Measurements from ENCODE around the gene TCF7L1. TPM values are rescaled to one million over a fixed set of nuclear protein-coding genes. Genes with fewer than 3 reads are reported as not detected.

TCF7L1 gene
- total RNA-seq, 1 donor from 2014 or later = 10.3 TPM

- H3K27me3 ChIP-seq = no peaks in the 10 kb centered on the region
- no peak overlapping the region for H3K4me3 ChIP-seq
- TF ChIP-seq CTCF (IDR thresholded peaks at IDR 0.05) = no peak
- H3K4me1 ChIP-seq = peaks cover 5 to 22% of the 10 kb centered on the region in 2 donors
- no peaks in the 10 kb centered on the region for H3K9me3 ChIP-seq
- H3K36me3 ChIP-seq = no peaks in the 10 kb centered on the region
- no peak for DNase-seq (ENCODE audit: low spot score in 2 of 2)
- intact Hi-C loops (cut with DNase I) = no loop called here
- no peak overlapping the region for H3K27ac ChIP-seq
Observed at GRCh38 chr2:85184231-85184630, 51.0 kb downstream of the TCF7L1 start.

- DNase-seq (ENCODE audit: low spot score in 2 of 2) = no peak
- no peaks in the 10 kb centered on the region for H3K36me3 ChIP-seq
- H3K9me3 ChIP-seq = no peaks in the 10 kb centered on the region
- no peak overlapping the region for H3K27ac ChIP-seq
- H3K4me1 ChIP-seq = peaks cover 5 to 16% of the 10 kb centered on the region in 2 donors
- intact Hi-C loops (cut with DNase I) = no loop called here
- no peaks in the 10 kb centered on the region for H3K27me3 ChIP-seq
- H3K4me3 ChIP-seq = no peak overlapping the region
- TF ChIP-seq CTCF (IDR thresholded peaks at IDR 0.05) = no peak
Observed at GRCh38 chr2:85184990-85185389, 51.8 kb downstream of the TCF7L1 start.

- H3K4me1 ChIP-seq = peaks cover 5 to 11% of the 10 kb centered on the region in 2 donors
- H3K9me3 ChIP-seq = no peaks in the 10 kb centered on the region
- no peaks in the 10 kb centered on the region for H3K36me3 ChIP-seq
- no peaks in the 10 kb centered on the region for H3K27me3 ChIP-seq
- no peak overlapping the region for H3K4me3 ChIP-seq
- DNase-seq (ENCODE audit: low spot score in 2 of 2) = no peak
- H3K27ac ChIP-seq = no peak overlapping the region
- intact Hi-C loops (cut with DNase I) = no loop called here
- no peak for TF ChIP-seq CTCF (IDR thresholded peaks at IDR 0.05)
Observed at GRCh38 chr2:85185431-85185940, 52.3 kb downstream of the TCF7L1 start.

- H3K27ac ChIP-seq = no peak overlapping the region
- H3K9me3 ChIP-seq = no peaks in the 10 kb centered on the region
- no peaks in the 10 kb centered on the region for H3K4me1 ChIP-seq
- H3K27me3 ChIP-seq = no peaks in the 10 kb centered on the region
- no peak for TF ChIP-seq CTCF (IDR thresholded peaks at IDR 0.05)
- intact Hi-C loops (cut with DNase I) = no loop called here
- H3K4me3 ChIP-seq = no peak overlapping the region
- DNase-seq (ENCODE audit: low spot score in 2 of 2) = no peak
- H3K36me3 ChIP-seq = no peaks in the 10 kb centered on the region
Observed at GRCh38 chr2:85187069-85187468, 53.9 kb downstream of the TCF7L1 start.

GRCh38 chr2:85188852-85189251 lies 55.7 kb downstream of the TCF7L1 start:
- Histone ChIP-seq H3K4me1 (no peaks in the 10 kb centered on the region), H3K4me3 (no peak overlapping the region), H3K36me3 (no peaks in the 10 kb centered on the region), H3K27me3 (no peaks in the 10 kb centered on the region), H3K9me3 (no peaks in the 10 kb centered on the region), H3K27ac (no peak overlapping the region)
- intact Hi-C loops (cut with DNase I) = no loop called here
- no peak for DNase-seq (ENCODE audit: low spot score in 2 of 2)
- TF ChIP-seq CTCF (IDR thresholded peaks at IDR 0.05) = no peak
